Activated B cell treated with CpG ODN at 0.5 μM for 24 hours (primary cell): Measurements from ENCODE around the gene CTAGE9. TPM values are rescaled to one million over a fixed set of nuclear protein-coding genes. Genes with fewer than 3 reads are reported as not detected.

Experiments
- ATAC-seq: fragments of 200-7000 bp; cut with Tn5 transposase; one replicate; pipeline ENCODE4 v1.10.0; 2021; ENCODE audit warnings: low read depth, mild to moderate bottlenecking, moderate library complexity
- CTCF ChIA-PET: fragments of 350-600 bp; sonication (Branson Sonifier 250); formaldehyde crosslinking; loops from one replicate; lab custom pipeline; 2021; ENCODE audit warnings: antibody characterized with exemption; lab: Charles Lee
- POLR2A ChIA-PET: fragments of 350-600 bp; sonication (Branson Sonifier 250); formaldehyde crosslinking; loops from one replicate; lab custom pipeline; 2021; ENCODE audit warnings: antibody characterized with exemption; lab: Charles Lee
- DNase-seq: peaks from one replicate; pipeline ENCODE4 v3.0.0; 2022
- H3K27ac Mint-ChIP-seq: one replicate; pipeline ENCODE4 v1.8.0; 2020; ENCODE audit warnings: mixed read lengths
- H3K27me3 Mint-ChIP-seq: one replicate; pipeline ENCODE4 v1.8.0; 2021; ENCODE audit warnings: mixed read lengths
- H3K36me3 Mint-ChIP-seq: one replicate; pipeline ENCODE4 v1.8.0; 2021; ENCODE audit warnings: low read depth, mixed read lengths
- H3K4me1 Mint-ChIP-seq: one replicate; pipeline ENCODE4 v1.8.0; 2021; ENCODE audit warnings: mixed read lengths
- H3K4me3 Mint-ChIP-seq: one replicate; pipeline ENCODE4 v1.8.0; 2020; ENCODE audit warnings: mild to moderate bottlenecking, mixed read lengths
- H3K9me3 Mint-ChIP-seq: one replicate; pipeline ENCODE4 v1.8.0; 2020; ENCODE audit warnings: mixed read lengths
- CTCF ChIP-seq: fragments of 200-600 bp; IDR thresholded peaks from one replicate; pipeline ENCODE4 v1.8.0; 2022; ENCODE audit warnings: antibody characterized with exemption, mild to moderate bottlenecking
- intact Hi-C: fragments of 100-400 bp; cut with micrococcal nuclease; formaldehyde crosslinking; loops from one replicate; pipeline ENCODE4 v1.15.1; 2024
- total RNA-seq: library from RNA; stranded (reverse); gene quantifications from 2 replicates; pipeline ENCODE4 v1.2.3, GENCODE V29; 2022

Gene CTAGE9
- total RNA-seq, 1 donor from 2014 or later = not detected

- ATAC-seq (peak; percentile 97), DNase-seq (no peak)
- Mint-ChIP-seq H3K9me3 (no peaks in the 10 kb centered on the region), H3K36me3 (no peaks in the 10 kb centered on the region), H3K27ac (no peak overlapping the region), H3K4me3 (no peak overlapping the region), H3K27me3 (no peaks in the 10 kb centered on the region), H3K4me1 (peaks cover 23% of the 10 kb centered on the region)
- no peak for TF ChIP-seq CTCF
- ChIA-PET POLR2A (interaction anchor here (0.6 to 1.3 kb wide), 3 partner anchors 9 to 1118 kb away, joined by 3 to 7 read pairs (median 4); no protein-coding TSS in a partner anchor), CTCF (interaction anchor here (0.7 to 4.8 kb wide), 17 partner anchors 9 to 585 kb away, joined by 3 to 102 read pairs (median 3); partner anchors contain the start of gene MED23)
- intact Hi-C loops = loop anchor here (1.0 to 5.0 kb wide), 2 partner anchors 215 to 522 kb away; no protein-coding TSS in a partner anchor
Measured at GRCh38 chr6:131694832-131695426, 15.9 kb downstream of the CTAGE9 start.

- ChIA-PET POLR2A (no interaction called here), CTCF (interaction anchor here (3.3 to 4.8 kb wide), 2 partner anchors 65 to 217 kb away, joined by 21 to 102 read pairs; partner anchors contain the start of gene MED23)
- no peaks in the 10 kb centered on the region for H3K27me3 Mint-ChIP-seq
- intact Hi-C loops = loop anchor here (5.0 kb wide), 1 partner anchor 524 kb away; no protein-coding TSS in a partner anchor
- H3K9me3 Mint-ChIP-seq = no peaks in the 10 kb centered on the region
- peaks cover 39% of the 10 kb centered on the region for H3K4me1 Mint-ChIP-seq
- TF ChIP-seq CTCF = no peak
- no peak overlapping the region for H3K27ac Mint-ChIP-seq
- no peaks in the 10 kb centered on the region for H3K36me3 Mint-ChIP-seq
- no peak for DNase-seq
- ATAC-seq = no peak
- no peak overlapping the region for H3K4me3 Mint-ChIP-seq
Measured at GRCh38 chr6:131693384-131693783, 17.4 kb downstream of the CTAGE9 start.

GRCh38 chr6:131692589-131692988 lies 18.2 kb downstream of the CTAGE9 start:
- ChIA-PET POLR2A (no interaction called here), CTCF (interaction anchor here (3.3 kb wide), 1 partner anchor 64 kb away, joined by 21 read pairs; the partner anchor contains the start of gene MED23)
- Mint-ChIP-seq H3K4me3 (no peak overlapping the region), H3K9me3 (no peaks in the 10 kb centered on the region), H3K27ac (no peak overlapping the region), H3K27me3 (no peaks in the 10 kb centered on the region), H3K36me3 (no peaks in the 10 kb centered on the region), H3K4me1 (peaks cover 46% of the 10 kb centered on the region)
- TF ChIP-seq CTCF = no peak
- DNase-seq (no peak), ATAC-seq (no peak)
- intact Hi-C loops = loop anchor here (1.0 to 5.0 kb wide), 2 partner anchors 9 to 525 kb away; no protein-coding TSS in a partner anchor

- Mint-ChIP-seq H3K4me3 (peak overlapping the region; percentile 48), H3K27ac (peak overlapping the region; percentile 65), H3K27me3 (no peaks in the 10 kb centered on the region), H3K9me3 (no peaks in the 10 kb centered on the region), H3K4me1 (peaks cover 50% of the 10 kb centered on the region), H3K36me3 (no peaks in the 10 kb centered on the region)
- CTCF ChIA-PET = no interaction called here
- POLR2A ChIA-PET = no interaction called here
- DNase-seq (no peak), ATAC-seq (no peak)
- intact Hi-C loops = loop anchor here (1.0 to 5.0 kb wide), 2 partner anchors 9 to 525 kb away; no protein-coding TSS in a partner anchor
- no peak for TF ChIP-seq CTCF
Measured at GRCh38 chr6:131692031-131692430, 18.8 kb downstream of the CTAGE9 start.

GRCh38 chr6:131688286-131688685 lies 22.5 kb downstream of the CTAGE9 start:
- TF ChIP-seq CTCF = no peak
- Mint-ChIP-seq H3K4me3 (peak overlapping the region; percentile 59), H3K36me3 (no peaks in the 10 kb centered on the region), H3K27ac (peak overlapping the region; percentile 93), H3K27me3 (no peaks in the 10 kb centered on the region), H3K9me3 (no peaks in the 10 kb centered on the region), H3K4me1 (peaks cover 80% of the 10 kb centered on the region)
- no peak for DNase-seq
- peak; percentile 46 for ATAC-seq
- CTCF ChIA-PET = interaction anchor here (1.4 to 1.5 kb wide), 3 partner anchors 60 to 222 kb away, joined by 4 to 6 read pairs (median 5); partner anchors contain the start of gene MED23
- POLR2A ChIA-PET = interaction anchor here (0.7 to 1.5 kb wide), 5 partner anchors 61 to 1126 kb away, joined by 3 to 4 read pairs (median 4); partner anchors contain the start of gene RPS12
- intact Hi-C loops = loop anchor here (1.0 to 10.0 kb wide), 10 partner anchors 60 to 1124 kb away; partner anchors contain the start of genes AKAP7, EPB41L2, MED23 and RPS12
